Gastrocnemius medialis (tissue), 4 donors: ENCODE measurements around the gene FGF21.

Experiments used
- POLR2A ChIP-seq, 2 donors: fragments of 450-650 bp; IDR thresholded peaks; one replicate each; pipeline ENCODE4 v1.6.1; 2017; ENCODE audit warnings: antibody characterized with exemption in 2 of 2, mild to moderate bottlenecking in 2 of 2, moderate library complexity in 2 of 2
- TF ChIP-seq, protein P1 (sequence below), 5 experiments: fragments of 450-650 bp in 3 of 5; fragments of 200-600 bp in 2 of 5; sonication (generic) in 2 of 5; IDR thresholded peaks in 4 of 5; conservative IDR thresholded peaks in 1 of 5; 1 replicate in 4 of 5; 2 replicates in 1 of 5; pipeline ENCODE4 v1.5.1; 2016 to 2019; ENCODE audit warnings: antibody characterized with exemption in 5 of 5, mild to moderate bottlenecking in 3 of 5, moderate library complexity in 3 of 5

DNA sequence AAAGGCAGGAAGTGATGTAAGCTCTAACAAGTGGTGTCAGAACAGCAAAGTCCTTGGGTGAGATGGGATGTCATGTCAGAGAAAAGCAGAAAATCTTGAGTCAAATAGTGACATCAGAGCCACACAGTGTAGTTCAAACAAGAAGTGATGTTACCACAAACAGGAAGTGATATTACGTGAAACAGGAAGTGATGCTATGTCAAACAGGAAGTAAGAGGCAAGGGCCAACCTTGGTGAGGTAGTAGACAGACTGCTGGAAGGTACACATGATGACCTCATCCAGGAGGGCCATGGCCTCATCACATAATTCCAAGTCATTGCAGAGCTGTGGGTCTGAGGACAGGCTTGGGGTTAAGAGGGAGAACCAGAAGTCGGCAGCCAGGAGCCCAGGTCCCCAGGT is 28.8 kb upstream of the FGF21 start:
- TF ChIP-seq, protein P1, sequence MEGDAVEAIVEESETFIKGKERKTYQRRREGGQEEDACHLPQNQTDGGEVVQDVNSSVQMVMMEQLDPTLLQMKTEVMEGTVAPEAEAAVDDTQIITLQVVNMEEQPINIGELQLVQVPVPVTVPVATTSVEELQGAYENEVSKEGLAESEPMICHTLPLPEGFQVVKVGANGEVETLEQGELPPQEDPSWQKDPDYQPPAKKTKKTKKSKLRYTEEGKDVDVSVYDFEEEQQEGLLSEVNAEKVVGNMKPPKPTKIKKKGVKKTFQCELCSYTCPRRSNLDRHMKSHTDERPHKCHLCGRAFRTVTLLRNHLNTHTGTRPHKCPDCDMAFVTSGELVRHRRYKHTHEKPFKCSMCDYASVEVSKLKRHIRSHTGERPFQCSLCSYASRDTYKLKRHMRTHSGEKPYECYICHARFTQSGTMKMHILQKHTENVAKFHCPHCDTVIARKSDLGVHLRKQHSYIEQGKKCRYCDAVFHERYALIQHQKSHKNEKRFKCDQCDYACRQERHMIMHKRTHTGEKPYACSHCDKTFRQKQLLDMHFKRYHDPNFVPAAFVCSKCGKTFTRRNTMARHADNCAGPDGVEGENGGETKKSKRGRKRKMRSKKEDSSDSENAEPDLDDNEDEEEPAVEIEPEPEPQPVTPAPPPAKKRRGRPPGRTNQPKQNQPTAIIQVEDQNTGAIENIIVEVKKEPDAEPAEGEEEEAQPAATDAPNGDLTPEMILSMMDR (IDR thresholded peaks at IDR 0.05 in 4 of 5, conservative IDR thresholded peaks at IDR 0.05 in 1 of 5), result no peak
- TF ChIP-seq POLR2A (IDR thresholded peaks at IDR 0.05), result no peak
